GM13976 (cell line): ENCODE measurements around the gene TCF4.

Experiments
- DNase-seq: peaks from one replicate; pipeline ENCODE4 v3.0.0; 2012; ENCODE audit warnings: low spot score
- CTCF ChIP-seq: IDR thresholded peaks from 2 replicates; pipeline ENCODE4 v1.5.1; 2012; ENCODE audit warnings: borderline replicate concordance, mild to moderate bottlenecking; ENCODE audit not compliant: insufficient read depth; ENCODE audit errors: extremely low read depth, missing control alignments, control extremely low read depth
- in situ Hi-C: fragments of 300-500 bp; cut with MboI; formaldehyde crosslinking; loops from one replicate; pipeline ENCODE4 v1.12.0; 2022; ENCODE audit warnings: low sequenced_read_pairs, mixed read lengths, inconsistent platforms; ENCODE audit not compliant: unreplicated experiment

The TCF4 gene

GRCh38 chr18:55446996-55447671 lies 140.9 kb downstream of the TCF4 start:
- TF ChIP-seq CTCF: no peak
- DNase-seq: no peak
- in situ Hi-C loops: no loop called here

- TF ChIP-seq CTCF: no peak
- in situ Hi-C loops: no loop called here
These were observed 143.5 kb downstream of the TCF4 start for GRCh38 chr18:55444536-55444935.

GRCh38 chr18:55443776-55444175 lies 144.2 kb downstream of the TCF4 start:
- TF ChIP-seq CTCF: no peak
- in situ Hi-C loops: no loop called here
- no peak for DNase-seq

More at GRCh38 chr18:55444536-55444935, 143.5 kb downstream of the TCF4 start:
- DNase-seq: no peak

GRCh38 chr18:55442561-55442960 lies 145.4 kb downstream of the TCF4 start:
- in situ Hi-C loops: no loop called here
- DNase-seq: no peak
- no peak for TF ChIP-seq CTCF

- no peak for DNase-seq
- TF ChIP-seq CTCF: no peak
- in situ Hi-C loops: no loop called here
These were observed 147.0 kb downstream of the TCF4 start for GRCh38 chr18:55440988-55441387.

- DNase-seq: no peak
- in situ Hi-C loops: no loop called here
- TF ChIP-seq CTCF: no peak
These were observed 148.9 kb downstream of the TCF4 start for GRCh38 chr18:55439056-55439455.
